IPS DF 4.7 (cell line): ENCODE data around the gene ETV3L.

Experiments used
- DNase-seq: peaks from one replicate; pipeline ENCODE4 v3.0.0-alpha.2; 2013; ENCODE audit warnings: low spot score; ENCODE audit errors: extremely low read depth

The ETV3L gene

GRCh38 chr1:157099633-157100009 lies at the start of gene ETV3L:
Gene ETV3L (minus strand): TSS chr1:157099808. CDS start chr1:157099523, 285 bp downstream.
- DNase-seq = no peak

GRCh38 chr1:157147906-157148700 lies 48.5 kb upstream of the ETV3L start:
- no peak for DNase-seq

- no peak for DNase-seq
These were observed 47.4 kb upstream of the ETV3L start for GRCh38 chr1:157147037-157147436.

- no peak for DNase-seq
These were observed 46.6 kb upstream of the ETV3L start for GRCh38 chr1:157146244-157146643.

GRCh38 chr1:157145076-157145475 lies 45.5 kb upstream of the ETV3L start:
- DNase-seq = no peak

- no peak for DNase-seq
These were observed 44.9 kb upstream of the ETV3L start for GRCh38 chr1:157144509-157144908.

GRCh38 chr1:157142765-157143423 lies 43.3 kb upstream of the ETV3L start:
- no peak for DNase-seq

GRCh38 chr1:157142201-157142600 lies 42.6 kb upstream of the ETV3L start:
- DNase-seq = no peak

- DNase-seq = no peak
These were observed 41.7 kb upstream of the ETV3L start for GRCh38 chr1:157141212-157141855.

- no peak for DNase-seq
These were observed 40.5 kb upstream of the ETV3L start for GRCh38 chr1:157140063-157140588.

GRCh38 chr1:157139052-157139715 lies 39.6 kb upstream of the ETV3L start:
- DNase-seq = no peak

GRCh38 chr1:157138220-157139051 lies 38.8 kb upstream of the ETV3L start, which contains the start of gene ETV3:
Gene ETV3 (minus strand): TSS chr1:157138395. CDS start chr1:157136352, 2,043 bp downstream.
- DNase-seq = no peak

- DNase-seq = no peak
These were observed 38.0 kb upstream of the ETV3L start for GRCh38 chr1:157137408-157138219.

- DNase-seq = no peak
These were observed 37.4 kb upstream of the ETV3L start for GRCh38 chr1:157137046-157137407.

- no peak for DNase-seq
These were observed 36.5 kb upstream of the ETV3L start for GRCh38 chr1:157136133-157136532.

- no peak for DNase-seq
These were observed 36.0 kb upstream of the ETV3L start for GRCh38 chr1:157135646-157136045.

GRCh38 chr1:157135070-157135469 lies 35.5 kb upstream of the ETV3L start:
- no peak for DNase-seq

GRCh38 chr1:157134442-157134841 lies 34.8 kb upstream of the ETV3L start:
- no peak for DNase-seq

- DNase-seq = no peak
These were observed 33.8 kb upstream of the ETV3L start for GRCh38 chr1:157133426-157133825.
